HUES6 (cell line): ENCODE results near the gene MAP4.

Experiments
- H3K27ac ChIP-seq: 2 replicates; pipeline ENCODE4 v1.7.0; 2013; ENCODE audit warnings: low read depth, mild to moderate bottlenecking, low read length, inconsistent platforms
- H3K27me3 ChIP-seq: 2 replicates; pipeline ENCODE4 v1.6.1; 2013; ENCODE audit warnings: low read length; ENCODE audit not compliant: control insufficient read depth, insufficient read depth
- H3K36me3 ChIP-seq: 2 replicates; pipeline ENCODE4 v1.6.1; 2013; ENCODE audit warnings: low read length; ENCODE audit not compliant: control insufficient read depth, insufficient read depth
- H3K4me1 ChIP-seq: 2 replicates; pipeline ENCODE4 v1.6.1; 2013; ENCODE audit warnings: low read length; ENCODE audit not compliant: control insufficient read depth, insufficient read depth
- H3K4me3 ChIP-seq: 2 replicates; pipeline ENCODE4 v1.5.1; 2013; ENCODE audit warnings: low read depth, low read length
- H3K9ac ChIP-seq: one replicate; pipeline ENCODE4 v1.6.1; 2013; ENCODE audit warnings: mild to moderate bottlenecking, low read length
- H3K9me3 ChIP-seq: 2 replicates; pipeline ENCODE4 v1.6.1; 2013; ENCODE audit warnings: low read depth, low read length; ENCODE audit not compliant: control insufficient read depth, insufficient read depth

Gene MAP4

GRCh38 chr3:47863391-47864128, 152.7 kb downstream of the MAP4 start:
- no peaks in the 10 kb centered on the region for H3K9me3 ChIP-seq
- peaks cover 80% of the 10 kb centered on the region for H3K36me3 ChIP-seq
- no peaks in the 10 kb centered on the region for H3K4me1 ChIP-seq
- no peak overlapping the region for H3K9ac ChIP-seq
- H3K27me3 ChIP-seq, result no peaks in the 10 kb centered on the region
- no peak overlapping the region for H3K27ac ChIP-seq
- no peak overlapping the region for H3K4me3 ChIP-seq

DNA sequence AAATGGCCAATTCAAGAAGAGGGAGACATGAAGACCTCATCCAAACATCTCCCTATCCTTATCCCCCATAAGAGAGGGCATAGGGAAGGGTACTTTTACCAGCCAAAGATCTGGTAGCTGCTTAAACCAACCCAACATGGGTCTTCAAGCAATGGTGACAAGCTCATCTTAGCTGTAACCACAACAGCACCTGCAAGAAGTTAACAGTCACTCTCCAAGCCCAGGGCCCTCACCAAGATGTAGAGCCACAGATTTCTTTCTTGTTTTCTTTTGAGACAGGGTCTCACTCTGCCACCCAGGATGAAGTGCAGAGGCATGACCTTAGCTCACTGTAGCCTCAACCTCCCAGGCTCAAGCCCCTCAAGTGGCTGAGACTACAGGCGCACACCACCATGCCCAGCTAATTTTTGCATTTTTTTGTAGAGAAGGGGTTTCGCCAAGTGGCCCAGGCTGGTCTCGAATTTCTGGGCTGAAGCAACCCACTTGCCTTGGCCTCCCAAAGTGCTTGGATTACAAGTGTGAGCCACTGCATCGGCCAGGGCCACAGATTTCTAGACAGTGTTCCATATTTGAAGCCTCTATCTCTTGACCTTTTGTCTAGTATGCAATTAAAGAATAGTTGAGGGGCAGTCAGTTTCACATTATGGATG, 156.1 kb downstream of the MAP4 start:
- H3K27ac ChIP-seq, result no peak overlapping the region
- no peaks in the 10 kb centered on the region for H3K4me1 ChIP-seq
- no peaks in the 10 kb centered on the region for H3K27me3 ChIP-seq
- no peak overlapping the region for H3K4me3 ChIP-seq
- no peak overlapping the region for H3K9ac ChIP-seq
- H3K36me3 ChIP-seq, result peaks cover 76% of the 10 kb centered on the region
- no peaks in the 10 kb centered on the region for H3K9me3 ChIP-seq

DNA sequence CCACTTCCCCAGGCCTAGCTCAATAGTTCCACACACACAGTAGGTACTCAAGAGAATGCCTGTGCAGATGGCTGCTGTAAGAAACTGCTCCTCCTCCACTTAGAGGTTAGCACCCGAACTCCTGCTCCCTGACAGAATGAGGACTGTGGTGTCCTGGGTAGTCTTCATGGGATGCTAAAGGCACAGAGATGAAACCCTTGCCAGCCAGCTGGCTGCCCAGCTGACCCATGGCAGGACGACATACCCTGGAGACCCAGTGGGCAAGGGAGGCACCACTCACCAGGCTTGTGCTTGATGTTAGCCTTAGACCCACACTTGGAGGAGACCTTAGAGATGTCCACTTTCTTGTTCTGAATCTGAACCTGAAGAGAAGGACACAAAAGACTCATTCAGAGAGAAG, 159.1 kb downstream of the MAP4 start:
- peaks cover 85% of the 10 kb centered on the region for H3K36me3 ChIP-seq

DNA sequence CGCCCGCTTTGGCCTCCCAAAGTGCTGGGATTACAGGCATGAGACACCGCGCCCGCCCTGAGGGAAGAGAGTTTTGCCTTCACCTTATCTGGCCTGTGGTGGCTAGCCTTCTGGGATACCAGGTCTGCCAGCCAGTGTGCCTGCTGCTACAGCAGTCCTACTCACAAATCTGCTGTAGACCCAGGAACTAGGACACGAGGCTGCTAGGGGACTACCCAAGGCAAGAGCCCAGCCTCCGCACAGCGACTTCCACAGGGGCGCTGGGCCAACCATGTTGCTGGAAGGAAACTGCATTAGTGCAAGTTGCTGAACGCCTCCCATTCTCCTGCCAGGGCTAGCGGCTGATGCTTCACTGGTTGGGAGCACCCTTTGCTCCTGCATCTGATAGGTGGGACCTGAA, 159.5 kb downstream of the MAP4 start:
- Histone ChIP-seq H3K4me3 (no peak overlapping the region), H3K9me3 (no peaks in the 10 kb centered on the region), H3K27ac (no peak overlapping the region), H3K9ac (no peak overlapping the region), H3K27me3 (no peaks in the 10 kb centered on the region), H3K4me1 (no peaks in the 10 kb centered on the region), H3K36me3 (peaks cover 89% of the 10 kb centered on the region)

More for the DNA sequence above, 159.1 kb downstream of the MAP4 start:
- no peaks in the 10 kb centered on the region for H3K27me3 ChIP-seq
- H3K27ac ChIP-seq, result no peak overlapping the region
- H3K9me3 ChIP-seq, result no peaks in the 10 kb centered on the region
- H3K9ac ChIP-seq, result no peak overlapping the region
- no peaks in the 10 kb centered on the region for H3K4me1 ChIP-seq
- no peak overlapping the region for H3K4me3 ChIP-seq

DNA sequence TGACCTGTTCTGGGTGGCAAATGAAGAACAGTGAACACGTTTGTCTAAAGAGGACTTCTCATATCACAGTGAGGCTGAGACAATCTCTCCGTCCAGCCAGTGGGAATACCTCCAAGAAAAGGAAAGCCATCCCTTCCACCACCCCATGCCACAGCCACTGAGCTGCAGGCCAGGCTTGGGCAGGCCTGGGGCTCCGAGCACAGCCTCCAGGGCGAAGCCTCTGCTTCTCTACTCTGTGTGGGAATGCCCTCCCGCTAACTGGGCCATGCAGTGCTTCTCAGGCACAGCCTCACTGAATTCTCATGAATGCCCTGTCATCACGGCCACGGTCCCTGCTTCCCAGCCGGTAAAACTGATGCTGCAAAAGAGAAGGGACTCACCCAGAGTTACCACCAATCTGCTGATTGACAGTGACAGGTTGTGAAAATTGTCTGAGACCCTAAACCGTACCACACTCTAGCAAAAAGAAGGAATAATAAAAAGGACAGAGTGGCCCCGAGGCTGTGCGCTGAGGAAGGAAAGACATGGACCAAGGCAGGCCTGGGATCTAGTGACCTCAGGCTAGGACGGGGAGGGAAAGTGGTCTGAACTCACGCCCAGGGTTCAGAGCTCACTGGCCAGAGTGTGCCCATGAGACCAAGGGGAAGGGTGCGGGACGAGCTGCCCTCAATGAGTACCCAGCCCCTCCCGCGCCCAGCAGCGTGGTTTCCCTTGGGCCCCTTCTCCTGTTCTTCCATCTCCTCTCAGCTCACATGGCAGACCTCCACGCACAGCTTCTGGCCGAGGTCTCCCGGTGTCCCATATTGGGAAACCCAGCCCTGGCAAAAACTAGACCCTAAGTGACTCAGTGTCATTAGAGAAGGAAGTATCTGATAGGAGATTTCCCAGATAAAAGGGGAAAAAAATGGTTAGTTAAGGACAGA, 160.5 kb downstream of the MAP4 start:
- H3K36me3 ChIP-seq, result peaks cover 90% of the 10 kb centered on the region
- no peak overlapping the region for H3K9ac ChIP-seq

GRCh38 chr3:47854720-47855455, 161.3 kb downstream of the MAP4 start:
- Histone ChIP-seq H3K4me1 (no peaks in the 10 kb centered on the region), H3K9me3 (no peaks in the 10 kb centered on the region), H3K4me3 (no peak overlapping the region), H3K9ac (no peak overlapping the region), H3K36me3 (peaks cover 90% of the 10 kb centered on the region), H3K27ac (no peak overlapping the region), H3K27me3 (no peaks in the 10 kb centered on the region)

More for the DNA sequence above, 160.5 kb downstream of the MAP4 start:
- Histone ChIP-seq H3K27ac (no peak overlapping the region), H3K4me3 (no peak overlapping the region), H3K9me3 (no peaks in the 10 kb centered on the region), H3K27me3 (no peaks in the 10 kb centered on the region), H3K4me1 (no peaks in the 10 kb centered on the region)

DNA sequence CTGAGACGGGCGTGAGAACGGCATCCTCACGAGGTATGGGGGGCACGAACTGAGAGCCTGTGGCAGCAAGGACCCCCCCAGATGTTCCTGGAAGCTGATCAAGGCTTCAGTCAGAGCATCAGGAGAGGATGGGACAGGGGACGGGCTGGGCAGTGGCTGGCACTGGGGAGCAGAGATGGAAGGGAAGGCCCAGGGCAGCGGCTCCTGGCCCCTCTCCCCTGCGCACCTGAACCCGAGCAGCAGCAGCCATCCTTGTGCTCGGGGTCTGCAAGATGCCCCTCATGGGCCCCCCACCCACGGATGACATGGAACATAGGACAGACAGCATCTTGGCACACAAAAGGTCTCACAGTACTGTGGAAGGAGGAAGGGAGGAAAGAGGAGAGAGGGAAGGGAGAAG, 161.9 kb downstream of the MAP4 start:
- Histone ChIP-seq H3K4me3 (no peak overlapping the region), H3K36me3 (peaks cover 90% of the 10 kb centered on the region)

DNA sequence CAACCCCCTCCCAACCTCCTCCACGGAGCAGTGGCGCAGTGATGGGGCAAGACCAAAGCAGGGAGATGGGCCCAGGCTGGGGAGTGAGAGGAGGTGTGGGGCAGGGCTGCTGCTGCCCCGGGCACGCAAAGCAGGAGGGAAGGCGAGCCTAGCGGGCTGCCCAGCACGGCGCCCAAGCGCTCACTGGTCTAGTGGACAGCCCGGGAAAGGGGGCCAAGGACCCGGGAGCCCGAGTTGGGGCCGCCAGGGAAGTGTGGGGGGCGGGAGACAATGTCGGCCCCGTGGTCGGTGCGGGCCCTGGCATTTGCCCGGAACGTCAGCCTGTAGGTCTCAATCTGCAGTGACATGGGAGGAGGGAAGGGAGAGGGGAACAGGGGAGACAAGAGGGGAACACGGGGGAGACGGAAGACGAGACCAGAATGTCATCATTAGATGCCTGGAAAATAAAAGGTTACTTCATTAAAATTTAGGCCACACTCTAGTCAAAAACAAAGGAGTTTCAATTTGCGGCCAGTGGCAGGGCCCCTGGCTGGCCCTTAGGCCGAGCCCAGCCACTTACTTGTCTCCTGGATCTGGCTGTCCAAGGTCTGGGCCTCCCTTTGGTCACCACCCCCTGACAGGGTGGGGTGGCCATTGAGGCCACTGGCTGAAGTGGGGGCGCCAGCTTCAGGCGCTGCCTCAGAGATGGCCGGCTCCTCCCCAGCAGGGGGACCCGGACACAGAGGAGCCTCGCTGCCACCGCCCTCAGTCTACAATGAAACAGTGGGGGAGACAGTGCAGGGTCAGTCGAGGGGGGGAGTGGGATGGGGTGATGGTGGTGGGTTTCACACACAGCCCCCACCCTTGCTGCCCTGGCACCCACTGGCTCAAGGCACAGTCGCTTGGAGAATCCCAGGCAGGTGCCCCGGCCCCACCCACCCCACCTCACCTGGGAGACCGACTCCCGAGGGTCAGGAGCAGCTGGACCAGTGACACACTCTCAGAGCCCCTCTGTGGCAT, 163.3 kb downstream of the MAP4 start:
- H3K27me3 ChIP-seq, result no peaks in the 10 kb centered on the region
- no peak overlapping the region for H3K27ac ChIP-seq
- H3K4me1 ChIP-seq, result no peaks in the 10 kb centered on the region
- H3K4me3 ChIP-seq, result no peak overlapping the region
- H3K9me3 ChIP-seq, result no peaks in the 10 kb centered on the region
- H3K9ac ChIP-seq, result no peak overlapping the region
- peaks cover 95% of the 10 kb centered on the region for H3K36me3 ChIP-seq

More for the DNA sequence above, 161.9 kb downstream of the MAP4 start:
- Histone ChIP-seq H3K9ac (no peak overlapping the region), H3K27ac (no peak overlapping the region), H3K9me3 (no peaks in the 10 kb centered on the region), H3K27me3 (no peaks in the 10 kb centered on the region), H3K4me1 (no peaks in the 10 kb centered on the region)

DNA sequence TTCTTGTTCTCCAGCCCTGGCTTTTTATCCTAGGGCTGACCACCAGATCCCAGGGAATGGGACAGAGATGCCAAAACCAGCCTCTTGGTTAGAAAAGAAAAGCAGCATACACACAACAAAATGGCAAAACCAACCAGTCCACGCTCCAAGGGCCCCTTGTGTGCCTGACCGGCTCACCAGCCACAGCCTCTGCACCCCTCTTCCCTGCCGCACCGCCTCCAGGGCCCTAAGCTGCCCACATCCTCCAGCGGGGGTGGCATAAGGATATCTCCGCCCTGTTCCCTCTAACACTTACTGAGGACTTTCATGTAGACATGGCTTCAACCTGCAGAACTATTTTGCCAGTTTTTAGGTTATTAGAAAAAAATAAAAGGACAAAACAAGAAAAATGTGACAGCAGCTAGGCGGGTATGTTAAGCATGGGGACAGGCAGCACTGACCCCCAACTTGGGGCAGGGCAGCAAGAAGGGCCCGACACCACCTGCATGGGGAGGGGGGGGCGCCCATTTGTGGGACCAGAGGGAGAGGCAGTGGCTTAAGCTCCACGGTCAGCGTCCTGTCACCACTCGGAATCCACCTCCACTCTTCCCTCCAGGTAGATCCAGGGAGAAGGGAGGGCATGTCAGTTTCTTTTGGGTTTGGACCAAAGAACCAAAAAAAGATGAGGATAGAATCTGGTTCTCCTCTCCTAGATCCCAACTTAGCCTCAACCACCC, 164.2 kb downstream of the MAP4 start:
- no peak overlapping the region for H3K9ac ChIP-seq
- H3K27ac ChIP-seq, result no peak overlapping the region
- no peak overlapping the region for H3K4me3 ChIP-seq
- peaks cover 98% of the 10 kb centered on the region for H3K36me3 ChIP-seq
- no peaks in the 10 kb centered on the region for H3K27me3 ChIP-seq
- no peaks in the 10 kb centered on the region for H3K4me1 ChIP-seq
- no peaks in the 10 kb centered on the region for H3K9me3 ChIP-seq
